Activated CD8-positive, alpha-beta T cell treated with anti-CD3 and anti-CD28 coated beads, Interleukin-2, amount 10 ng/mL, durations not matched to agents 7 days and 5 days (primary cell): ENCODE measurements around the gene XXYLT1. TPM values are rescaled to one million over a fixed set of nuclear protein-coding genes. Genes with fewer than 3 reads are reported as not detected.

Experiments used
- ATAC-seq: fragments of 150-1000 bp; cut with Tn5 transposase; one replicate; pipeline ENCODE4 v1.10.0; 2021; ENCODE audit warnings: moderate library complexity
- CTCF ChIA-PET: fragments of 350-600 bp; sonication (Branson Sonifier 250); formaldehyde crosslinking; loops from one replicate; lab custom pipeline; 2021; ENCODE audit warnings: antibody characterized with exemption; lab: Charles Lee
- POLR2A ChIA-PET: fragments of 350-600 bp; sonication (Branson Sonifier 250); formaldehyde crosslinking; loops from one replicate; lab custom pipeline; 2021; ENCODE audit warnings: antibody characterized with exemption; lab: Charles Lee
- DNase-seq: peaks from one replicate; pipeline ENCODE4 v3.0.0-alpha.2; 2020
- H3K27ac Mint-ChIP-seq: one replicate; pipeline ENCODE4 v1.8.0; 2021; ENCODE audit warnings: mild to moderate bottlenecking, mixed read lengths
- H3K27me3 Mint-ChIP-seq: one replicate; pipeline ENCODE4 v1.8.0; 2021; ENCODE audit warnings: low read depth, mixed read lengths
- H3K36me3 Mint-ChIP-seq: one replicate; pipeline ENCODE4 v1.8.0; 2021; ENCODE audit warnings: low read depth, mixed read lengths
- H3K4me1 Mint-ChIP-seq: one replicate; pipeline ENCODE4 v1.8.0; 2021; ENCODE audit warnings: low read depth, mixed read lengths
- H3K4me3 Mint-ChIP-seq: one replicate; pipeline ENCODE4 v1.8.0; 2021; ENCODE audit warnings: mild to moderate bottlenecking, mixed read lengths
- H3K9me3 Mint-ChIP-seq: one replicate; pipeline ENCODE4 v1.8.0; 2022; ENCODE audit warnings: mixed read lengths; ENCODE audit not compliant: insufficient read depth
- total RNA-seq, 2 experiments: library from RNA; stranded (reverse); gene quantifications; one replicate each; pipeline ENCODE4 v1.2.3, GENCODE V29; 2021

Gene XXYLT1
- total RNA-seq, 2 experiments from 2014 or later = 10.8 to 13.3 TPM

DNA sequence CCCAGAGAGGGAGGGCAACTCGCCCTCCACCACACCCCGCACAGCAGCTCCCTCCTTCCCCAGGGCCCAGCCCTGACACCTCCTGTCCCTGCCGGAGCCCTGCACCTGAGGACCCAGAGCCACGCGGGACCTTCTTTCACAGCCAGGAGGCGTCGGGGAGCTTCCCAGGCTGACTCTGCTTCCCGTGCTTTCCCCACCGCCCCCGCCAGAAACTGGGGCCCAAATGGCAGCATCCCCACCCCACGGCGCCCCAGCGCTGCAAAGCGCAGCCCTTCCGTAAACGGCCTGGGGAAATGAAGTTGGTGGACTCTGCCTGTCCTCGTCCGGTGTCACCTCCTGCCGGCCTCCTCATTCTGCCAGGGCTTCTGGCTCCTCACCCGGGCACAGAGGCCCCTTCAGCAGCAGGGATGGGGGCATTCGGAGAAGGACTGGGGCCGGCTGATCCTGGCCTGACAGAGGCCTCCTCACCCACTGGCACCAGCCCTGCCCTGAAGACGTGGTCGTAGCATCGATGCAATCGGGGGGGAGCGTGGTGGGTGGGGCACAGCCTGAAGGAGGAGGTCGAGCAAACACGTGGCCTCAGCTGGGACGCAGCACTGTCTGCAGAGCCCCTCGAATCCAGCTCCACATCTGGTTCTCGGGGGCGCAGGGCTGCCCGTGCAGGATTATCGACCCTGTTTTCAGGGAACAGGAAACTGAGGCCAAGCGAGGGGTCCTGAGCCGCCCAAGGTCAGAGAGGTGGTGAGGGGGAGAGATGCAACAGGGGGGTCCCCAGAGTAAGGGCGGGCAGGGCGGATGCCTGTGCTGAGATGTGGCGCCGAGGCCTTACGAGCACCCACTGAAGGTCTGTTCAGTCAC, 235.4 kb downstream of the XXYLT1 start:
- Mint-ChIP-seq H3K27ac (no peak overlapping the region), H3K36me3 (no peaks in the 10 kb centered on the region), H3K27me3 (peaks cover 9% of the 10 kb centered on the region), H3K9me3 (no peaks in the 10 kb centered on the region), H3K4me1 (no peaks in the 10 kb centered on the region), H3K4me3 (no peak overlapping the region)
- ChIA-PET CTCF (no interaction called here), POLR2A (no interaction called here)
- DNase-seq (no peak), ATAC-seq (peak; percentile 33)

DNA sequence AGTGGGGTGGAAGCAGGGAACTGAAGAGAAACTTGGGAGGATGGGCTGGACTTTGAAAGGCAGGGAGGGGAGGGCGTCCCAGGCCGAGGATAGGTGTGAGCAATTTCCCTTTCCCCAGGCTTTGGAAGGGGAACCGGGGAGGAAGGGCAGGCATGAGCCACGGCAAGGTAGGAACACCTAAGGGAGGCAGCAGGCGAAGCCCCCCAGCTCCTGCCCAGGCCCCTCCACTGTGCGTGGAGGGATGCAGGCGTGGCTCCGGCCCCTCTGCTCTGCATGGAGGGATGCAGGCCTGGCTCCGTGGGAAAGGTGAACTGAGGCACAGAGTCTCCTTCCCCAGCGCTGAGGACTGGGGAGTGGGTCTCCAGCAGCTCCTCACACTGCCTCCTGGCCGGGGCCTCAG, 236.4 kb downstream of the XXYLT1 start:
- Mint-ChIP-seq H3K9me3 (no peaks in the 10 kb centered on the region), H3K27me3 (peaks cover 9% of the 10 kb centered on the region), H3K4me1 (no peaks in the 10 kb centered on the region), H3K27ac (no peak overlapping the region), H3K4me3 (no peak overlapping the region), H3K36me3 (no peaks in the 10 kb centered on the region)
- no peak for DNase-seq
- ATAC-seq = no peak
- CTCF ChIA-PET = no interaction called here
- POLR2A ChIA-PET = no interaction called here

DNA sequence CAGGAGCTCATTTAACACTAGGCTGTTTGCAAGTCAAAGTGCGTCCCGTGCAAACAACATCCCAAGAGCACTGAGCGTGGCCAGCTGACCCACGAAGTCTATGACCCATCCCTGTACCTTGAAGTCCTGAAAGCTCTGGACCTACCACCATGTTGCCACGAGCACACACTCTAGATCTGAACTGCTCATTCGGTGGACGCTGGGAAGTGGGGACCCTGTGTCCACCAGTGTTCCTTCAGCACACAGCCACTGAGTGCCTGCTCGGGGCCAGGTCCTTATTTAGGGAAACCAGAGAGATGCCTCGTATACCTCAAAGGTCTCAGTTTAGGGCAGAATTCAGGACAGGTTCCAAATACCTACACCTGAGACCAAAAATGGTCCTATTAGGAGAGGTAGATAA, 236.9 kb downstream of the XXYLT1 start:
- ATAC-seq = no peak
- H3K27ac Mint-ChIP-seq = no peak overlapping the region
- no peak overlapping the region for H3K4me3 Mint-ChIP-seq
- DNase-seq = no peak
- no peaks in the 10 kb centered on the region for H3K9me3 Mint-ChIP-seq
- ChIA-PET POLR2A (no interaction called here), CTCF (no interaction called here)
- peaks cover 9% of the 10 kb centered on the region for H3K27me3 Mint-ChIP-seq
- no peaks in the 10 kb centered on the region for H3K36me3 Mint-ChIP-seq
- no peaks in the 10 kb centered on the region for H3K4me1 Mint-ChIP-seq

DNA sequence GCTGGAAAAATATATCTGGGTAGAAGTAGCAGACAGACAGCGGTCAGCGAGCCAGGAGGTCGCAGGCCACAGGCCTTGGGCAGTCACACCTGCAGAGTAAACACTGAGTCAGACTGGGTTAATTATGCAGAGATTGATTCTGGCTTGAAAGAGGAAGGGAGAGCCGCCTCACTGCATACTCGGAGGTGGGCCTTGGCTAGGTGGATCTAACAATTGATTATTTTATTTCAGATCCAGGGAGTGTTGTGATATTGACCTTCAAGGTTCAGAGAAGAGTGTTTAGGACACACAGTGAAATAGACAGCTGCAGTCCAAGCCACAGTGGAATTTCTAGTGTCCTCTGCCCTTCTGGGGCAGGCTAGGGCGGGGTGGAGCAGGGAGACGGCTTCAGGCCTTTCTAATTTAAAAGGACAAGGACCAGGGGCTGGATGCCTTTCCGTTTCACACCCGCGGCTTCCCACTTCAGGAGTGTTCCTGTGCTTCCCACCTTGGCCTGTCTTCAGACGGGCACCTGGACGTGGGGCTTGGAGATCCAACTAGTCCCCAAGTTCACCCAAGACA, 237.3 kb downstream of the XXYLT1 start:
- H3K36me3 Mint-ChIP-seq = no peaks in the 10 kb centered on the region
- H3K27ac Mint-ChIP-seq = no peak overlapping the region
- ChIA-PET CTCF (no interaction called here), POLR2A (no interaction called here)
- H3K9me3 Mint-ChIP-seq = no peaks in the 10 kb centered on the region
- ATAC-seq (no peak), DNase-seq (no peak)
- H3K4me3 Mint-ChIP-seq = no peak overlapping the region
- peaks cover 9% of the 10 kb centered on the region for H3K27me3 Mint-ChIP-seq
- H3K4me1 Mint-ChIP-seq = no peaks in the 10 kb centered on the region

DNA sequence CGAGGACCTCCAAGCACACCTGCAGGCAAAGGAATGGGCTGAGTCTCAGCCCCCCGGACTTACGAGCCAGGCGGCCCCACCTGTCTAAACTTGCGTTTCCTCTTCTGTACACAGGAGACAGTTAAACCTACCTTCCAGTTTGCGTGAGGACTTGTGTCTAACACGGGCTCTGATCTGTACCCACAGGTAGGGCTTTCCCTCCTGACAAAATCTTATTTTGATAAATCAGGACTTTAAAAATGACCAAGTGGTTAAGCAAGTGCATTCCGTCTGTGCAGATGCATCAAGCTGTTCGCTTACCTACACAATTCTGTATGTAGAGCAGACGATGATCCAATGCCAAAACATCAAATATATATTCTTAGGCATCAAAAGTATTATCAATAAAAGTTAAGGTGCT, 238.0 kb downstream of the XXYLT1 start:
- ATAC-seq (no peak), DNase-seq (no peak)
- Mint-ChIP-seq H3K27me3 (peaks cover 7% of the 10 kb centered on the region), H3K27ac (no peak overlapping the region), H3K4me3 (no peak overlapping the region), H3K4me1 (no peaks in the 10 kb centered on the region), H3K9me3 (no peaks in the 10 kb centered on the region), H3K36me3 (no peaks in the 10 kb centered on the region)
- ChIA-PET POLR2A (no interaction called here), CTCF (no interaction called here)

DNA sequence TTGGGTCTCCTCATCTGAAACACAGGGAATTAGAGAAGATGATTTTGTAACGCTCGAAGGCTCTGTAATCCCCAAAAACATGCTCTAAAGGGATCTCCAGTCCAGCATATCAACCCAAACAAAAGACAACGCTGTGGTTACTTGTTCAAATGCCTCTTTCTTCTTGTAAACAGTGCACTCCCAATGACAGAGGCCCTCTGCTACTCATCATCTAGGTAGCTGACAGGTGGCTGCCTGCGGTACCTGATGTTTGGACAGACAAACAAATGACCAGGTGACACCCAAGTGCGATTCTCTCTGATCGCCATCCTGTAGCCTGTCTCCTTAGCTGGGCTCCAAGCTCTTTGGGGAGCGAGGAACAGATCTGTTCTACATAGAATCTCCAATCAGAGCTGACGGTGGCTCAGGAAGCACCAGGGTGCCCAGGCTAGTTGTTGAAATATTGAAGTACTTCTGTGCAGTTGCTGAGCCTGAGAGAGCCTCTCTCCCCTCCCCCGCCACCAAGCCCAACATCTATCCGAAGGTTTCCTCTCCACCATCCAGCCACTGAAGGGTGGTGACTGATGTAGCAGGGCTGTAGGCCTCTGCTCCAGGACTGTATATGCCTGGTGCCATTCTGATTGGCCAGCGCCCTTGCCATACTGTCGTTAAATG, 238.7 kb downstream of the XXYLT1 start:
- ATAC-seq (no peak), DNase-seq (no peak)
- CTCF ChIA-PET = no interaction called here
- Mint-ChIP-seq H3K4me3 (no peak overlapping the region), H3K4me1 (no peaks in the 10 kb centered on the region), H3K27ac (no peak overlapping the region), H3K27me3 (no peaks in the 10 kb centered on the region), H3K9me3 (no peaks in the 10 kb centered on the region), H3K36me3 (no peaks in the 10 kb centered on the region)
- POLR2A ChIA-PET = no interaction called here

DNA sequence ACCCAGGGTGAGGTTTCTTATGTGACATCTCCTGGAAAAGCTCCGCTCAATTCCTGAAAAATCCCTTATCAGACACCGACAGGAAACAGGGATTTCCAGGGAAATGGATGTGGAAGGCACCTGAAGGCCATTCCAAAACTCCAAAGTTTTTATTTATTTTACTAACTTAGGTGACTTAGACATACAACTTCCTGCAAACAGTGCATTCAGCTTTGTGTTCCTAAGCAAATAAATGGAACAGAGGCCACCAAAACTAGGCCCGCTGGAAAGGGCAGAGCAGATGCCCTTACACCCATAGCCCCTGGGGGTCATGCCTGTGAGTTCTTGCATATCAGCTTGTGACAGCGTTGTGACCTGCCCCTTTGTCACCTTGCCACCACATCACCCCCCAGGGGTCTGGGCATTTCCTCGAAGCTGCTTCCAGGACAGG, 239.4 kb downstream of the XXYLT1 start:
- ATAC-seq (no peak), DNase-seq (no peak)
- Mint-ChIP-seq H3K27me3 (no peaks in the 10 kb centered on the region), H3K27ac (no peak overlapping the region), H3K4me1 (no peaks in the 10 kb centered on the region), H3K4me3 (no peak overlapping the region), H3K36me3 (no peaks in the 10 kb centered on the region), H3K9me3 (no peaks in the 10 kb centered on the region)
- ChIA-PET POLR2A (interaction anchor here (0.5 kb wide), 1 partner anchor 12 kb away, joined by 3 read pairs; no protein-coding TSS in a partner anchor), CTCF (no interaction called here)

DNA sequence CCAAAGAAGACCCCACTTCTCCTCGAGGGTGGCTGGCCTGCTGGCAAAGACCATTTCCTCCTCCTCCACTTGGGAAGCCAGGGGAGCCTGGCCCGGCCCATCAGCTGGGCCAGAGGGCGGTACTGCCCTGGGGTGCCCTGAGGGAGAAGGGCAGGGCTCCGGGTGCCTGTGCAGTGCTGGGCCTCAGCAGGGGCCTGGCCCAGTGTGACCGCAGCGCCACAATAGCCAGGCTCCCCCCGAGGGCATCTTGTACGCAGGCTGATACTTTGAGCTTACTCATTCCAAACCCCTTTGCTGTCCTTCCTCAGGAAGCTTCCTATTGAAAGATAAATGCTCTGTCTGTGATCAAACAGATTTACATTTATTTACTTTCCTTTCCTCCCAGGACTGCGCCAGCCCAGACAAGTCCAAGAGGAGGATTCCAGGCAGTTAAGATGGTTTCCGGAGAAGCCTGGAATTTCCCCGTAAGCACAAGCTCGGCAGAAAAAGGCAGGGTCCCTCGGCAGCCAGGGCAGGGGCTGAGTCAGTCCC, 240.1 kb downstream of the XXYLT1 start:
- ChIA-PET CTCF (no interaction called here), POLR2A (interaction anchor here (0.5 kb wide), 1 partner anchor 11 kb away, joined by 3 read pairs; no protein-coding TSS in a partner anchor)
- ATAC-seq = no peak
- Mint-ChIP-seq H3K9me3 (no peaks in the 10 kb centered on the region), H3K4me1 (no peaks in the 10 kb centered on the region), H3K27me3 (no peaks in the 10 kb centered on the region), H3K36me3 (no peaks in the 10 kb centered on the region), H3K27ac (no peak overlapping the region), H3K4me3 (no peak overlapping the region)
- no peak for DNase-seq

DNA sequence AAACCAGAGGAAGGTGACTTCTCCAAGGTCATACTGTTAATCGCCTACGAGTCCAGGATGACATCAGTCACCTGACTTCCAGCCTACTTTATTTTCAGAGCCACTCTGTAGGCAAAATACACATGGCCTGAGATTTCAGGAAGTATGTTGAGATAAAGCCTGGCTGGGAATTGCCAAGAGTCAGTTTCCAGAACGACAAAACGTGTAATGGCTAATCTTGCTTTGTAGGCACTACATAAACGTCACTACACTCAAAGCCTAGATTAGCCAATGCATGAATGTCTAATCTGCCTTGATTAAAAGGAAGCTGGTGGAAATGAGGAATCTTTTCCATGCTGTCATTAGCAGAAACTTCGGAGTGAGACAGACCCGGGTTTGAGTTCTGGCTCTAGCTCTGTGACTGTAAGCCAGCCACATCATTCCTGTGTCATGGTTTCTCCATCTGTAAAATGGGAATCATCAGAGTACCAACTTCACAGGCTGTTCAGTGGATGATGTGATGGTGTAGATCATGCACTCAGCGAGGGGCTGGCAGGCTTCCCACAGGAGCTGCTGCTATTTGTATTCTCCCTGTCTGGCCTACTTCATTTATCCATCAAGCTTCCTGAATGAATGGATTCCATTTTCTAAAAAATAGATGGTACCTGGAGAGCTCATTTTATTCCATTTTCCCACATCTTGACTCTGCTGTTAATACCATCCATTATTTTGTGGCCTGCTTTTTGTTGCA, 241.9 kb downstream of the XXYLT1 start:
- no peaks in the 10 kb centered on the region for H3K27me3 Mint-ChIP-seq
- POLR2A ChIA-PET = no interaction called here
- H3K4me1 Mint-ChIP-seq = no peaks in the 10 kb centered on the region
- no peak overlapping the region for H3K4me3 Mint-ChIP-seq
- ATAC-seq (no peak), DNase-seq (no peak)
- H3K27ac Mint-ChIP-seq = no peak overlapping the region
- CTCF ChIA-PET = interaction anchor here (1.0 kb wide), 1 partner anchor 14 kb away, joined by 3 read pairs; no protein-coding TSS in a partner anchor
- H3K9me3 Mint-ChIP-seq = no peaks in the 10 kb centered on the region
- no peaks in the 10 kb centered on the region for H3K36me3 Mint-ChIP-seq

DNA sequence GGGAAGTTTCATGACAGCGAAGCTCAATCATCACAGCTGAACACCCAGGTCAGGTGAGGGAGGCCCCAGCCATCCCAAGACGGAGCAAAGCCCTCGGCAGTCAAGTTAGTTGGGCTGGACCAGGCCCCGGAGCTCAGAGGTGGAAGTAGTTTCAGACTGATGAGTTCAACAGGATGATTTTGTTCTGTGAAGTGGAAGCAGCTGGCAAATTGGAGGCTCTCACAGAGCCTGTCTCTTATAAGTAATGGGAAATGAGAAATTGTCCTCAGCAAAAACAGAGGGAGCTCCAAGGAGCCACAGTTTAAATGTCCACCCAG, 245.1 kb downstream of the XXYLT1 start:
- H3K4me1 Mint-ChIP-seq = no peaks in the 10 kb centered on the region
- CTCF ChIA-PET = interaction anchor here (1.0 kb wide), 1 partner anchor 307 kb away, joined by 3 read pairs; no protein-coding TSS in a partner anchor
- no peak for DNase-seq
- H3K4me3 Mint-ChIP-seq = no peak overlapping the region
- H3K9me3 Mint-ChIP-seq = no peaks in the 10 kb centered on the region
- POLR2A ChIA-PET = no interaction called here
- no peak for ATAC-seq
- no peak overlapping the region for H3K27ac Mint-ChIP-seq
- peaks cover 2% of the 10 kb centered on the region for H3K27me3 Mint-ChIP-seq
- H3K36me3 Mint-ChIP-seq = no peaks in the 10 kb centered on the region

DNA sequence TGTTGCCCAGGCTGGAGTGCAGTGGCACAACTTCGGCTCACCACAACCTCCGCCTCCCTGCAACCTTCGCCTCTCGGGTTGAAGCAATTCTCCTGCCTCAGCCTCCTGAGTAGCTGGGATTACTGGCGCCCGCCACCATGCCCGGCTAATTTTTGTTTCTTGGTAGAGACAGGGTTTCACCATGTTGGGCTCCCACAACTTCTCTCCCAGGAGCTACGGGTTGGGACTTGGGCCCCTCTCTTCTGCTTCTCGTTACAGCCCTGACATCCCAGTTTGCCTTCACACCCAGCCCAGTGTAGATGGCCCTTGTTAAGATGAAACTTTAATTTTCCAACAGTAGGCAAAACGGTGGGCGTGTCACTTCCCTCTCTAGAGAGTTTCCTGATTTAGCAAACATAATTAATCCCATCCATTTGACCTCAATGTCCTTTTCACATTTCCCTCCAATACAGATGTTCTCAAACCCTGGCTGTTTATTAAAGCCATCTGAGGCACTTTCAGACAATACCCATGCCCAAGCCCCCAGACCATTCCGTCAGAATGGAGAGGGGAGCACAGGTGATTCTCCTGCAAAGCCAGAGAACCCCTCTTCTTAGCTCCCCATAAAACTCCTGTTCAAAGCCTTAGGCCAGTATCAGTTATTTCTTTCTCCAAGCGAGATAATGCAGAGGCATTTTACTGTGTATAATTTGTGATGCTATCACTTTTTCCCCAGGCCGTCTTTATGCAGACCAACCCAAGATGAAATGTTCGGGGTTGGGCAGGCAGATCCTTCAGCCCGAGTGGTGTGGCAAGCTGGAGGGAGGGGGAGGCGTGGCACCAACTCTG, 245.7 kb downstream of the XXYLT1 start:
- ChIA-PET POLR2A (no interaction called here), CTCF (interaction anchor here (1.0 kb wide), 1 partner anchor 307 kb away, joined by 3 read pairs; no protein-coding TSS in a partner anchor)
- DNase-seq = no peak
- Mint-ChIP-seq H3K27ac (no peak overlapping the region), H3K27me3 (peaks cover 2% of the 10 kb centered on the region), H3K4me1 (no peaks in the 10 kb centered on the region), H3K36me3 (no peaks in the 10 kb centered on the region), H3K9me3 (no peaks in the 10 kb centered on the region), H3K4me3 (no peak overlapping the region)
- no peak for ATAC-seq
